NCI-H187 (cell line): ENCODE results near the gene RPL6.
"Not testable (repeated sequence)": the region's sequence is repeated elsewhere in the genome, so short reads cannot be mapped to it uniquely, and the experiment has no call there.

Experiments
- DNase-seq, 2 experiments: peaks; one replicate each; lab custom pipeline; 2025; lab: John Stamatoyannopoulos, UW

The RPL6 gene

GRCh38 chr12:112409064-112409905 is at the start of gene RPL6:
Gene RPL6 (minus strand): TSS chr12:112409605. CDS start chr12:112408656, 949 bp downstream.
- peak; percentile 72 to 84 for DNase-seq

- DNase-seq, result no peak
These were observed 49.3 kb upstream of the RPL6 start for GRCh38 chr12:112458751-112459150.

- DNase-seq, result no peak
These were observed 48.9 kb upstream of the RPL6 start for GRCh38 chr12:112458330-112458729.

- DNase-seq, result not testable (repeated sequence)
These were observed 47.7 kb upstream of the RPL6 start for GRCh38 chr12:112457142-112457541.

- DNase-seq, result no peak
These were observed 46.6 kb upstream of the RPL6 start for GRCh38 chr12:112456029-112456428.

- no peak for DNase-seq
These were observed 41.3 kb upstream of the RPL6 start for GRCh38 chr12:112450725-112451124.

GRCh38 chr12:112448165-112448564 is 38.8 kb upstream of the RPL6 start:
- DNase-seq, result not testable (repeated sequence)

GRCh38 chr12:112447106-112447505 is 37.7 kb upstream of the RPL6 start:
- DNase-seq, result no peak

- DNase-seq, result no peak
These were observed 36.8 kb upstream of the RPL6 start for GRCh38 chr12:112446008-112446725.

GRCh38 chr12:112443916-112444315 is 34.5 kb upstream of the RPL6 start:
- DNase-seq, result no peak

GRCh38 chr12:112440653-112441052 is 31.2 kb upstream of the RPL6 start:
- DNase-seq, result not testable (repeated sequence)

- no peak for DNase-seq
These were observed 30.4 kb upstream of the RPL6 start for GRCh38 chr12:112439769-112440168.

- not testable (repeated sequence) for DNase-seq
These were observed 29.2 kb upstream of the RPL6 start for GRCh38 chr12:112438645-112439044.

GRCh38 chr12:112433551-112433950 is 24.1 kb upstream of the RPL6 start:
- DNase-seq, result no peak

- no peak for DNase-seq
These were observed 22.6 kb upstream of the RPL6 start for GRCh38 chr12:112431965-112432364.

- no peak for DNase-seq
These were observed 21.5 kb upstream of the RPL6 start for GRCh38 chr12:112430929-112431328.

GRCh38 chr12:112427760-112428159 is 18.4 kb upstream of the RPL6 start:
- no peak for DNase-seq

GRCh38 chr12:112425582-112426382 is 16.4 kb upstream of the RPL6 start:
- DNase-seq, result no peak

GRCh38 chr12:112424126-112424525 is 14.7 kb upstream of the RPL6 start:
- DNase-seq, result no peak

- no peak for DNase-seq
These were observed 13.1 kb upstream of the RPL6 start for GRCh38 chr12:112422531-112422930.

- DNase-seq, result no peak
These were observed 12.0 kb upstream of the RPL6 start for GRCh38 chr12:112421363-112421762.

- no peak for DNase-seq
These were observed 11.3 kb upstream of the RPL6 start for GRCh38 chr12:112420740-112421139.
